Aorta (tissue), 5 donors: ENCODE results near the gene SRPK1. TPM values are rescaled to one million over a fixed set of nuclear protein-coding genes. Genes with fewer than 3 reads are reported as not detected.
A peak's percentile ranks its signal among the peaks of the same experiment; 100 is the strongest.
"Not testable (repeated sequence)": the region's sequence is repeated elsewhere in the genome, so short reads cannot be mapped to it uniquely, and the experiment has no call there.

Experiments
- ATAC-seq: fragments of 200-7000 bp; cut with Tn5 transposase; one replicate; pipeline ENCODE4 v1.9.1; 2022; ENCODE audit warnings: moderate library complexity; ENCODE audit not compliant: low FRiP score
- DNase-seq, 2 donors: peaks; one replicate each; pipeline ENCODE4 v3.0.0-alpha.2; 2020
- H3K27ac ChIP-seq, 2 donors: one replicate each; pipeline ENCODE4 v1.5.1; 2013; ENCODE audit warnings: low read length in 2 of 2, mild to moderate bottlenecking in 2 of 2, moderate library complexity in 2 of 2, control low read depth in 1 of 2, inconsistent platforms in 1 of 2, low read depth in 1 of 2
- H3K27me3 ChIP-seq, 2 donors: one replicate each; pipeline ENCODE4 v1.6.1; 2013; ENCODE audit warnings: control low read depth in 1 of 2, low read length in 1 of 2, mild to moderate bottlenecking in 1 of 2, moderate library complexity in 1 of 2; ENCODE audit not compliant: insufficient read depth in 2 of 2, control insufficient read depth in 1 of 2
- H3K36me3 ChIP-seq, 2 donors: one replicate each; pipeline ENCODE4 v1.6.1; 2013; ENCODE audit warnings: control low read depth in 1 of 2, low read length in 1 of 2, mild to moderate bottlenecking in 1 of 2; ENCODE audit not compliant: insufficient read depth in 2 of 2, control insufficient read depth in 1 of 2
- H3K4me1 ChIP-seq, 2 donors: one replicate each; pipeline ENCODE4 v1.6.1; 2013; ENCODE audit warnings: low read length in 2 of 2, control low read depth in 1 of 2, mild to moderate bottlenecking in 1 of 2, moderate library complexity in 1 of 2; ENCODE audit not compliant: insufficient read depth in 2 of 2, control insufficient read depth in 1 of 2
- H3K4me3 ChIP-seq, 2 donors: one replicate each; pipeline ENCODE4 v1.5.1; 2013; ENCODE audit warnings: low read length in 2 of 2, control low read depth in 1 of 2, mild to moderate bottlenecking in 1 of 2
- H3K9me3 ChIP-seq: one replicate; pipeline ENCODE4 v1.6.1; 2013; ENCODE audit warnings: mild to moderate bottlenecking, low read length; ENCODE audit not compliant: control insufficient read depth
- WGBS, 2 donors: extraction: QIAGEN DNeasy Blood & Tissue Kit; methylation state at CpG; one replicate each; pipeline ENCODE4 v1.1.7; 2013; 5-methylcytosine and 5-hydroxymethylcytosine counted together
- intact Hi-C, 2 donors: fragments of 100-400 bp; cut with DNase I; formaldehyde crosslinking; loops; one replicate each; pipeline versions ENCODE4 v1.14.2 to v1.15.0; 2022
- polyA plus RNA-seq, 2 donors: library from polyadenylated mRNA; stranded (reverse); fragments of 200-250 nt; gene quantifications; one replicate each; pipeline ENCODE4 v1.2.3, GENCODE V29; 2013
- total RNA-seq, 2 donors: library from RNA; stranded (reverse); fragmentation: NEBNext Ultra II Directional; extraction: Animal tissue kit (Norgen Biotek cat#: 25700); gene quantifications; one replicate each; pipeline ENCODE4 v1.2.1, GENCODE V29; 2021
- donor health status: healthy with polysubstance abuse.
- donor health status: Bipolar disorder and iron deficiency.
- donor health status: DM: no; HTN: no; CAD: no.
- donor health status: DM: no; HTN: no; CAD: no.
- donor health status: DM: yes; HTN: yes; CAD: no.

SRPK1 gene
- total and polyA plus RNA-seq, 4 donors, result 9.7 to 29.7 (median 20.4) TPM

DNA sequence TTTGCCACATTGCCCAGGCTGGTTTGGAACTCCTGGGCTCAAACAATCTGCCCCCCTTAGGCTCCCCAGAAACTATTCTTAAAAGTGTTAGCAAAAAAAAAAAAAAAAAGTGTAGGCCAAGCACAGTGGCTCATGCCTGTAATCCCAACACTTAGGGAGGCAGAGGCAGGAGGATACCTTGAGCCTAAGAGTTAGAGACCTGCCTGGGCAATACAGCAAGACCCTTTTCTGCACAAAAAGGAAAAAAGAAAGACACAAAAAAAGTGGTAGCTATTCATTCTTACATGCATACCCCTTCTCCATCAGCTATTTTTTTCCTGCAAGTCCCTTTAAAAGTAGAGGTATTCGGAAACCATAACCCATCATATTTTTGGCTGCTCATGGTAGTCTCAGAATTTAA, 3.2 kb upstream of the SRPK1 start:
- no peak overlapping the region for H3K27ac ChIP-seq
- WGBS, 2 donors, result 97 to 99% methylated on average over 1 of the region's 1 CpG
- H3K9me3 ChIP-seq, result no peaks in the 10 kb centered on the region
- ATAC-seq (no peak), DNase-seq (no peak)
- no peaks in the 10 kb centered on the region for H3K36me3 ChIP-seq
- H3K4me1 ChIP-seq, result no peaks in the 10 kb centered on the region
- no peak overlapping the region for H3K4me3 ChIP-seq
- H3K27me3 ChIP-seq, result no peaks in the 10 kb centered on the region
- intact Hi-C loops, result loop anchor here in 1 of 2 donors (5.0 kb wide), 1 partner anchor 103 kb away; the partner anchor contains the start of gene MAPK14

DNA sequence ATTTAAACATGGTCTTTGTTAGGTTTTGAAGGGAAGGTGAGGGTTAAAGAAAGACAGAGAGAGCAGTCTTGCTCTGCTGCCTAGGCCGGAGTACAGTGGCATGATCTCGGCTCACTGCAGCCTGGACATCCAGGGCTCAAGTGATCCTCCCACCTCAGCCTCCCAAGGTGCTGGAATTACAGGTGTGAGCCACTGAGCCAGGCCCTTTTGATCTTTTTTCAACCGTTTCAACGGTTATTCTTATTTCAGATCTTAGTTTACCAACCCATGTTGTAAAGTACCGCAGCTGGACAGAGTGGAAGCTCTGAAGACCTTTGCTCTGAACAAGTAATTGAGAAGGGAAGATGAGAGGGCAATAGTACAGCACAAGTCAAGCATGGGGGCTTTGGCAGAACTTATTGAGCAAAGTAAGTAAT, 1.2 kb upstream of the SRPK1 start:
- 85 to 86% methylated on average over 5 of the region's 5 CpGs for WGBS, 2 donors
- Histone ChIP-seq H3K4me3 (no peak overlapping the region), H3K4me1 (no peaks in the 10 kb centered on the region), H3K27ac (no peak overlapping the region), H3K9me3 (no peaks in the 10 kb centered on the region), H3K27me3 (no peaks in the 10 kb centered on the region), H3K36me3 (no peaks in the 10 kb centered on the region)
- no peak for ATAC-seq
- intact Hi-C loops, result loop anchor here in 1 of 2 donors (5.0 kb wide), 1 partner anchor 105 kb away; the partner anchor contains the start of gene MAPK14
- DNase-seq, result no peak

DNA sequence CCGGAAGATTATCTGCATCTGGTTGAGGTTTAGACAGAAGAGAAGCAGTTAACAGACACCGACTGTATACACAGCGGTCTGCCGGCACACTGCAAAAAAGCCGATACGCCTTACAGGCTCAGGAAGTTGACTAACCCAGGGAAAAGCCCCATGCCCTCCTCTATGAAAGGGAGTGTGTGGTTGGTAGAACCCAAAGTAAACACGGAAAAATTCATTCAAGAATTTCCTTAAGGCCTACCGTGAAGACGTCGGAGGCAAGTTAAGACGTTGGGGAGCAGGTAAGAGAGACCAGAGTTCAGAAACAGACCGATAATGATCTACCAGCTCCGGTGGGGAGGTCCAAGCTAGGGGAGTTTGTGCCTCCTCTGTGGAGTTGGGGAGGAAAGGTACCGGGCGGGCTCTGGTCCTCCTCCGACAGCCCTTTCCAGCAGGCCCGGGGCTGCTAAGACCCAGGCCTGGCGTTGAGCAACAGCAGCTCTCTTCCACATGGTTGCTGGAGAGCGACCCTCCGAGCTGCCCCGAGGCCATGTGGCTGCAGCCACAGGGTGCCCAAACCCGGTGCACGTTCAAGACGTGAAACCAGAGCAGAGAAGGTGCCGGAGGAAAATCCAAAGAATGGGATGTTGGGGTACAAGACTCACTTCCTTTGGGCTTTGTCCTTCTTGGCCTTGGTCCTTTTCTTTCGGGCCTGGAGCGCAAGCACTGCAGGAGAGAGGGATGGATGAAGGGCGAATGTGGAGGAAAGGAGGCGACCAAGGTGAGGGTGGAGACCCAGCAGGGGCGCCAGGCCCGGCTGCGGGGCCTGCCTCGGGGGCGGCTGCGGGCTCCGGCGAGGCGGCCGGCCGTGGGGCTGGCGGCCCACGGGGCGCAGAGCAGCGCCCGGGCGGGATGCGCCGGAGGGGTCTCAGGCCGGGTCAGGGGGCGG, 809 bp downstream of the SRPK1 start:
- Histone ChIP-seq H3K4me1 (no peaks in the 10 kb centered on the region), H3K4me3 (peak overlapping the region; percentile 73 to 74), H3K27me3 (no peaks in the 10 kb centered on the region), H3K36me3 (no peaks in the 10 kb centered on the region), H3K9me3 (no peaks in the 10 kb centered on the region), H3K27ac (peak overlapping the region in 1 of 2 donors; percentile 20)
- peak; percentile 49 for ATAC-seq
- peak; percentile 46 to 75 for DNase-seq
- intact Hi-C loops, result loop anchor here in 1 of 2 donors (5.0 kb wide), 1 partner anchor 107 kb away; the partner anchor contains the start of gene MAPK14
- 2% methylated on average over 43 to 50 of the region's 50 CpGs for WGBS, 2 donors

DNA sequence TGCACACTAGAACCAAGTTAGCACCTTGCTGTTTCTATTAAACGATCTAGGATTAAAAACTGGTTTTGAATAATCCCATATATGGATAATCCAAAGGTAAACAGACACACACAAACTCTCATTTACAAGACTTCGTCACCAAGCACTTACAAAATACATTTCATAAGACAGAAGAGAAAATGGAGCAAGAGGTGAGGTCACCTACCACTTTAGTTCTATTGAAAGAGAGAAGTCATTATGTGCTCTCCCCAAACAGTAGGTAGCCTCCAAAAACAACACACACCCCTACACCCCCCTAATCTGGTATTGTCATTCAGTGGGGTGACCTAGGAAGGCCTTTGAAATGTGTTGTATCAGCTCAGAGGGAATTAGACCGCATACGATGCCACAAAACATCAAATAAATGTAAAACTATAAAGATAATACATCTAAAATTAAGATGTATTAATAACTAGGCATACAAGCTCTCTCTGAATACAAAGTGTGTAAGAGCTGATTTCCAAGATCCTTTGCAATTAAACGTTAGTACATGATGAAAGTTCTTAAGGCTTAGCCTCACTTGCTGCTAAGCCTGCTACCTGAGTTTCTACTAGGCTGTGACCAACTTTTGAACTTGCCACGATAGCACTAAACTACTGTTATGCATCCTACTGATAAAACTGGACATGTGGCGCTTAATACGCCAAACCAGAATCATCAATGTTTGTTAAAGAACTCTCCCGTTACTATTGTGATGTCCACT, 1.6 kb downstream of the SRPK1 start:
- no peaks in the 10 kb centered on the region for H3K4me1 ChIP-seq
- H3K9me3 ChIP-seq, result no peaks in the 10 kb centered on the region
- H3K27me3 ChIP-seq, result no peaks in the 10 kb centered on the region
- intact Hi-C loops, result no loop called here
- ATAC-seq (no peak), DNase-seq (no peak)
- 46 to 50% methylated on average over 9 of the region's 9 CpGs for WGBS, 2 donors
- H3K27ac ChIP-seq, result no peak overlapping the region
- peak overlapping the region; percentile 73 to 74 for H3K4me3 ChIP-seq
- no peaks in the 10 kb centered on the region for H3K36me3 ChIP-seq

DNA sequence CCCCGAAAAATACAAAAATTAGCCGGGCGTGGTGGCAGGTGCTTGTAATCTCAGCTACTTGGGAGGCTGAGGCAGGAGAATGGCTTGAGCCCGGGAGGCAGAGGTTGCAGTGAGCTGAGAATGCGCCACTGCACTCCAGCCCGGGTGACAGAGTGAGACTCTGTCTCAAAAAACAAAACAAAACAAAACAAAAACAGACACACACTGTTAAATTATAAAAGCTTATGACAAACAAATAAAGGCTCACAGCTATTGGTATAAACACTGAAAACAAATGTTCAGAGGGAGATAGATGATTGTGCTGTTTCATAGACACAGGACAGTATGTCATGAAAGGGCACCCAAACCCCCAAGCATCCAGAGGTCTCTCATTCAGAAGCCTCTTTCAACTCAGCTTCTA, 4.0 kb downstream of the SRPK1 start:
- DNase-seq, H3K4me1 ChIP-seq, H3K27me3 ChIP-seq, H3K36me3 ChIP-seq, H3K4me3 ChIP-seq, ATAC-seq, intact Hi-C loops, H3K27ac ChIP-seq, H3K9me3 ChIP-seq: not testable (repeated sequence)
- 92 to 96% methylated on average over 6 of the region's 6 CpGs for WGBS, 2 donors

GRCh38 chr6:35916056-35916455, 4.8 kb downstream of the SRPK1 start:
- ATAC-seq (no peak), DNase-seq (no peak)
- no peaks in the 10 kb centered on the region for H3K27me3 ChIP-seq
- no peaks in the 10 kb centered on the region for H3K4me1 ChIP-seq
- H3K9me3 ChIP-seq, result no peaks in the 10 kb centered on the region
- no peak overlapping the region for H3K4me3 ChIP-seq
- intact Hi-C loops, result no loop called here
- no peak overlapping the region for H3K27ac ChIP-seq
- H3K36me3 ChIP-seq, result peaks cover 0 to 2% of the 10 kb centered on the region in 2 donors
- 97 to 99% methylated on average over 3 of the region's 3 CpGs for WGBS, 2 donors

- 37% methylated on average over 6 of the region's 6 CpGs for WGBS, 2 donors
- peaks cover 0 to 2% of the 10 kb centered on the region in 2 donors for H3K36me3 ChIP-seq
- ATAC-seq, result no peak
Observed at GRCh38 chr6:35914536-35914935, 6.4 kb downstream of the SRPK1 start.

DNA sequence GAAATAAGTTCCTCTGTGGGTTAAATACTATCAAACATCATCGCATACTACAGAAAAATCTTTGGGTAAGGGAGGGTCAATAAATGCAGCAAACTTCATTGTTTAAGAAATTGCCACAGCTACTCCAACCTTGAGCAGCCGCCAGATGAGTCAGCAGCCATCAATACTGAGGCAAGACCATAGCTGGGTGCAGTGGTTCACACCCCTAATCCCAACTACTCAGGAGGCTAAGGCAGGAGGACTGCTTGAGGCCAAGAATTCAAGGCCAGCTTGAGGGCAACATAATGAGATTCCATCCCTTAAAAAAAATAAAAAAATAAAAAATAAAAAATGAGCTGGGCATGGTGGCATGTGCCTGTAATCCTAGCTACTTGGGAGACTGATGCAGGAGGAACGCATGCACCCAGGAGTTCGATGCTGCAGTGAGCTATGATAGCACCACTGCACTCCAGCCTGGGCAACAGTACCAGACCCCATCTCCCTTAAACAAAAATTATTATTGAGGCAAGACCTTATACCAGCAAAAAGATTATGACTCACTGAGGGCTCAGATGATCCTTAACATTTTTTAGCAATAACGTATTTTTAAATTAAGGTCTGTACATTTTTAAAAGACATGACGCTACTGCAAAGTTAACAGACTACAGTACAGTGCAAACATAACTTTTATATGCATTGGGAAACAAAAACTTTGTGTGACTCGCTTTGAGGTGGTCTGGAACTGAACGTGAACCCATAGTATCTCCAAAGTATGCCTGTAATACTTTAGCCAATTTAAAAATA, 8.8 kb downstream of the SRPK1 start:
- ATAC-seq, result no peak
- no peak overlapping the region for H3K27ac ChIP-seq
- H3K36me3 ChIP-seq, result peaks cover 0 to 2% of the 10 kb centered on the region in 2 donors
- WGBS, 2 donors, result 90 to 92% methylated on average over 8 of the region's 8 CpGs
- no peaks in the 10 kb centered on the region for H3K27me3 ChIP-seq
- H3K4me3 ChIP-seq, result no peak overlapping the region
- H3K4me1 ChIP-seq, result no peaks in the 10 kb centered on the region
- intact Hi-C loops, result no loop called here
- no peaks in the 10 kb centered on the region for H3K9me3 ChIP-seq
- DNase-seq, result no peak

More at GRCh38 chr6:35914536-35914935, 6.4 kb downstream of the SRPK1 start:
- Histone ChIP-seq H3K27me3 (no peaks in the 10 kb centered on the region), H3K4me3 (no peak overlapping the region), H3K9me3 (no peaks in the 10 kb centered on the region), H3K27ac (no peak overlapping the region), H3K4me1 (no peaks in the 10 kb centered on the region)
- DNase-seq, result no peak
- intact Hi-C loops, result no loop called here
